ENCODE measurements around the gene TPCN1.

The TPCN1 gene

DNA sequence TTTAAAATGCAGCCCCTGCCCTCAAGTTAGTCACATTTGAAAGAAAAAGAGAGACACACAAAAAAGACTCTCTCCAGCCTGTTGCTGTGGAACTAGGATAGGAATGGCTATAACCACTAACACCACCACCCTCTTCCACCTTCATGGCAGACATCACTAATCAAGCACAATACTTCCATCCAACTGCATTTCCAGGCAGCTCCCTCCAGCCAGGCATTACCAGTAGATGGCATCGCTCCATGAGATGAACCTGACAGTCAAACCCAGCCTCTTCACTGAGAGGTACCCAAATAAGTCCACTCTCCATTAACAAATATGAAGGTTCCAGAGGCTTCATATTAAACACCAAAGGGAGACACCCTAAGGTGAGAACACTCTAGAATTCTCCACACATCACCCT, 89.2 kb downstream of the TPCN1 start:
- no peak for DNase-seq (ENCODE audit: low read depth)

GRCh38 chr12:113314121-113314529, 92.9 kb downstream of the TPCN1 start:
- no peak for DNase-seq (ENCODE audit: low read depth)

- no peak for DNase-seq (ENCODE audit: low read depth)
These were observed 94.1 kb downstream of the TPCN1 start for GRCh38 chr12:113315358-113315757.

DNA sequence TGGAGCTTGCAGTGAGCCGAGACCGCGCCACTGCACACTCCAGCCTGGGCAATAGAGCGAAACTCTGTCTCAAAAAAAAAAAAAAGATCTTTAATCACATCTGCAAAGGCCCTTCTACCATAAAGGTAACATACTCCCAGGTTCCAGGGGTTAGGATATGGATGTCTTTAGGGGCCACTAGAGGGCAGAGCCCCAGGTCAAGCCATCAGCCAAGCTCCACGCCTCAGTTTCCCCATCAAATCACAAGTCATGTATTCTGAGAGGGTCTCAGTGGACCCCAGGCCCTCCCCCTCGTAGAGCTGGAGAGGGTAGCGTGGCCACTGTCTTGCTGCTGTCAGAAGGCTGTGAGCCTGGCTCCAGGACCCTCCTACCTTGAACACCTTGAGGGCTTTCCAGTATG, 94.9 kb downstream of the TPCN1 start:
- DNase-seq (ENCODE audit: low read depth), result no peak

DNA sequence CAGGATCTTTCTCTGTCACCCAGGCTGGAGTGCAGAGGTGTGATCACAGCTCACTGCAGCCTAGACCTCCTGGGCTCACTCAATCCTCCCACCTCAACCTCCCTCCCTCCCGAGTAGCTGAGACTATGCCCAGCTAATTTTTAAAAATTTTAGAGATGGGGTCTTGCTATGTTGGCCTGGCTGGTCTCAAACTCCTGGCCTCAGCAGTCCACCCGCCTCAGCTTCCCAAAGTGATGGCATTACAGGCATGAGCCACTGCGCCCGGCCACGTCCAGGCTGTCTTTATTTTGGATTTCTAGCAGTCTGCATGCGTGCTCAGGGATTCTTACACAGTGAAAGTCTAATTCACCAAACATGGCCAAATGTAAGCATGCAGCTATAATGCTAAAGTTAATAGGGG, 95.9 kb downstream of the TPCN1 start:
- no peak for DNase-seq (ENCODE audit: low read depth)

GRCh38 chr12:113318046-113318656, 96.9 kb downstream of the TPCN1 start:
- no peak for DNase-seq (ENCODE audit: low read depth)

GRCh38 chr12:113318900-113319628, 97.8 kb downstream of the TPCN1 start:
- no peak for DNase-seq (ENCODE audit: low read depth)

GRCh38 chr12:113320401-113320800, 99.1 kb downstream of the TPCN1 start:
- no peak for DNase-seq (ENCODE audit: low read depth)

- no peak for DNase-seq (ENCODE audit: low read depth)
These were observed 101.1 kb downstream of the TPCN1 start for GRCh38 chr12:113322343-113322742.

GRCh38 chr12:113325916-113326315, 104.7 kb downstream of the TPCN1 start:
- no peak for DNase-seq (ENCODE audit: low read depth)

DNA sequence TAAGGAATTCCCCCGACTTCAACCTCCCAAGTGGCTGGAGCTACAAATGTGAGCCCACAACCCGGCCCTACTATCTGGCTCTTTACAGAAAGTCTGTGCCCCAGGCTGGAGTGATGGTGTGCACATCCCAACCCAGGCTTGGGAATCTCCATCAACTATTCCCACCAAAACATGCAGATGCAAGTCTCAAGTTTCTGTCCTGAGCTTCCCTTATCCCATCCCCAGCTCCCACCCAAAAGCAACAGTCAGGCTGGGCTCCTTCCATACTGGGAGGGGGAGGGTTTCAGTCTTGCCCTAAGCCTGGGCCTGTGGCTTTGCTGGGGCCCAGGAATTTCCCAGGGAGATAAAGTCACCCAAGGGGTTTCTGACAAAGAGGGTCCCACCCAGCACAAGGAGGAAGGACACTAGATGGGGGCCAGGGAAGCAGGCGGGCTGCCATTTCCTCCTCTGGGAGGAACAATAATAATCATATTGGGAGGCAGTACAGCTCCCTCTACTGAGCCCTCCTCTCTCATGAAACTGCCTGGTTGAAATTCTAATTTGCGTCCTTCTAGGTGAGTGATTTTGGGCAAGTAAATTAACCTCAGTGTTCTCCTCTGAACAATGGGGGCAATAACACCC, 105.6 kb downstream of the TPCN1 start:
- no peak for DNase-seq (ENCODE audit: low read depth)

DNA sequence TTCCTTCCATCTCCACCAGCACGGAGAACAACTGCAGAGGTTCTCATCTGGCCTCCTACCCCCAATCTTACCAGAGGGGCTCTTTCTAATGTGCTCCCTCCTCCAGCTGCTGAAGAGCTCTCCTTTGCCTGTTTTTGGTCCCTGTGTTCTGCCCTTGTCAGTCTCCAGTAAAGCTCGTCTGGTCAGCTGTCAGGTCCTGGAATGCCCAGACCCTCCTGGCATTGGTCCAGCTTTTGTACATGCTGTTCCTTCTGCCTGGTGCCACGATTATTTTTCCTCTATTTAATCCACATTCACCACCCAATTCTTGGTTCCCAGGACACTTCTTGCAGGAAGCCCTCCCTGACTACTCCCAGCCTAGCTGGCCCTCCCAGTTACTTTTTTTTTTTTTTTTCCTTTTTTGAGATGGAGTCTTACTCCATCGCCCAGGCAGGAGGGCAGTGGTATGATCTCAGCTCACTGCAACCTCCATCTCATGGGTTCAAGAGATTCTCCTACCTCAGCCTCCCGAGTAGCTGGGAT, 107.2 kb downstream of the TPCN1 start:
- DNase-seq (ENCODE audit: low read depth), result no peak

GRCh38 chr12:113329022-113329790, 107.9 kb downstream of the TPCN1 start:
- no peak for DNase-seq (ENCODE audit: low read depth)

DNA sequence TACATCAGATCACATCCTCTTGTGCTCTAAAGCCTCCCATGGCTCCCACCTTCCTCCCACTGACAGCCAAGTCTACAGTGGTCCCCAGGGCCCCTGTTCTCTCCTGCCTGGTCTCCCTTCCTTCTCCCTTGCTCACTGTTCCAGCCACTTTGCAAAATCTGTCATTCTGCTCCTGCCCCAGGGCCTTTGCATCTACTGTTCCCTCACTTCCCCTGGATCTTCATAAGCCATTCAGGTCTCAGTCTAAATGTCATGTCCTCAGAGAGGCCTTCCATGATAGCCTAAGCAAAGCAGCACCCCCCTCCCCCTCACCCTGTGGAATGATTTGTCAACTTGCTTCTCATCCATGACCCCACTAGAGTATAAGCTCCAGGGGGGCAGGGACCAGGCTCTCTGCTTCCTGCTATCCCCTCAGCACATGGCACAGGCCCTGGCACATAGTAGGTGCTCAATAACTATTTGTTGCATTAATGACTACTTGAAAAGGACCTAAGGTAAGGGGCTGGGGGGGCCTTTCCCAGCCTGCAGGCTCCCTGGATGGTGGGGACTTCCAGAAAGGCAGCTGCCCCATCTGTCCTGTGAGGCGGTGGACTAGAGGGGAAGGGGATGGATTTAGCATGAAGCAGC, 108.6 kb downstream of the TPCN1 start:
- no peak for DNase-seq (ENCODE audit: low read depth)

- no peak for DNase-seq (ENCODE audit: low read depth)
These were observed 109.2 kb downstream of the TPCN1 start for GRCh38 chr12:113330505-113330904.

DNA sequence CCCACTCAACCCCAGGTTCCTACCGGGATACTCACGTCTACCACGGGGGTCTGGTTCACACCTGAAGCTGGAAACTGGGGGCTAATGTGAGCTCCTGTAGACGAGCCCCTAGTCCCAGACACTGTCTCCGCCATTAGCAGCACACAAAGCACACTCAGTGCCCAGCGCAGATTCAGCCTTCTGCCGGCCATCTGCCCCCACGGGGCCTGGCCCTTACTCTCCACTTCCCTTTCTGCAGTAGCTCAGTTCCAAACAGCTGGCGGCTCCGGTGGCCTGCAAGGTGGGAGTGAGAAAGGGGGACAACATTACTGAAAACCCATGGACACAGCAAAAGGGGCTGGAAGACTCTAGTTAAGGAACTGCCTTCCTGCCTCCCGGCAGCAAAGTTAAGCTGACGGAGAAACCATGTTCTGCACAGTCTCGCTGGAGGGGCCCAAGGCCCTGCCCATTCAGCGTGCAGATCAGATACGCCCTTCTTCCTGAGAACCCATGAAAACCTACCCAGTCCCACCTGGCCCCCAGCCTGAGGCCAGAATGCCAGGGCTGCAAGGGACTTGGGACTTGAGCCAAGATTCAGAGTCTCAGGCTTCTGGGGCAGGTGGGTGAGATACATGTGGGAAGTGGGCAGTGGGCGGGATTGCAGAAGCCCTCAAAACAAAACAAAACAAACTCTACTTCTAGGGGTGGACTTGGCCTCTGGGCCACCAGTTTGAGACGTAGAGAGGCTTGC, 111.6 kb downstream of the TPCN1 start:
- DNase-seq (ENCODE audit: low read depth), result no peak

- no peak for DNase-seq (ENCODE audit: low read depth)
These were observed 112.1 kb downstream of the TPCN1 start for GRCh38 chr12:113333418-113333750.

DNA sequence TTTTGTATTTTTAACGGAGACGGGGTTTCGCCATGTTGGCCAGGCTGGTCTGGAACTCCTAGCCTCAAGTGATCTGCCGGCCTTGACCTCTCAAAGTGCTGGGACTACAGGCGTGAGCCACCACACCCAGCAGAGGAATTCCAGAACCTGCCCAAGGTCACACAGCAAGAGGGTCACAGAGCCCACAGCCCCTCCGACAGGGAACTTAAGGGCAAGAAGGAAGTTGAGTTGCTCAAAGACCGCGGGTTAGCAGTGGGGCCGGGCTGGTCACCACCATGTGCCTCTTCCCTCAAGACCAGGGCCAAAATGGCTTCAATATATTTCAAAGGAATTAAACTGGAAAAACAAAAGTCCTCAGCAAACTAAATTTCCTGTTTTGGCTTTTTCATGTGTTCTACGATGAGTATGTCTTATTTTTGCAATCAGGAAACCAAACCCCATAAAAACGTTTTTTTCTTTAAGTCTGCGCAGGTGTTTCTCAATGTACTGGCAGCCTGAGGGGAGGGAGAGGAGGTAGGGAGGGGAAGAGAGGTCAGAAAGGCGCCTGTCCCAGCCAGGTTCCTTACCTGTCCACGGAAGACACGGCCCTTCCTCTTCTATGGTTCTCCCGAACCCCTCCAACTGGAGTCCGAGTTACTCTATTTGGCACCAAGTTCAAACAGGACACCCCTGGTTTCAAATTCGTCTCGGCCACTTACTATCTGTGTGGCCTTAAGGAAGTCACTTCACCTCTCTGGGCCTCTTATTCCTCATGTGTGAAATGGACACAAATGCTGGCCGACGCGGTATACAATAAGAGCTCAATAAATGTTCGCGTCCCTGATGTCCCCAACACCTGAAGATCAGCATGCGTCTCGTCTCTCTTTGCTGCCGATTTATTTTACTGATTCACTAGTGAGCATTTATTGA, 112.9 kb downstream of the TPCN1 start:
- no peak for DNase-seq (ENCODE audit: low read depth)

- peak; percentile 60 for DNase-seq (ENCODE audit: low read depth)
These were observed 113.7 kb downstream of the TPCN1 start, which contains the start of gene SLC8B1 for GRCh38 chr12:113334786-113335539. TSS of gene SLC8B1 (minus strand) at chr12:113335109. CDS start at chr12:113332878, 2,231 bp downstream.
